Mucosa of stomach (tissue), 1 donor: ENCODE data around the gene AP2M1.
A peak's percentile ranks its signal among the peaks of the same experiment; 100 is the strongest.

Source experiments
- H3K27me3 ChIP-seq: one replicate; pipeline ENCODE4 v1.7.0; 2013; ENCODE audit warnings: mild to moderate bottlenecking, low read length; ENCODE audit not compliant: control insufficient read depth, insufficient read depth
- H3K36me3 ChIP-seq: one replicate; pipeline ENCODE4 v1.7.0; 2013; ENCODE audit warnings: low read length; ENCODE audit not compliant: control insufficient read depth, insufficient read depth
- H3K4me1 ChIP-seq: one replicate; pipeline ENCODE4 v1.7.0; 2013; ENCODE audit warnings: mild to moderate bottlenecking, low read length; ENCODE audit not compliant: control insufficient read depth, insufficient read depth
- H3K4me3 ChIP-seq: one replicate; pipeline ENCODE4 v1.7.0; 2013; ENCODE audit warnings: low read length
- H3K9ac ChIP-seq: one replicate; pipeline ENCODE4 v1.7.0; 2013; ENCODE audit warnings: mild to moderate bottlenecking, low read length, moderate library complexity
- H3K9me3 ChIP-seq: one replicate; pipeline ENCODE4 v1.7.0; 2013; ENCODE audit warnings: mild to moderate bottlenecking, low read length, moderate library complexity; ENCODE audit not compliant: control insufficient read depth
- donor health status: Pancreatic carcinoma.

AP2M1 gene

GRCh38 chr3:184186184-184186901, 11.7 kb downstream of the AP2M1 start, which contains the start of gene ABCF3:
Gene ABCF3 (plus strand): TSS chr3:184186199. CDS start chr3:184186208, 9 bp downstream.
- Histone ChIP-seq H3K4me1 (peaks cover 15% of the 10 kb centered on the region), H3K9me3 (no peaks in the 10 kb centered on the region), H3K36me3 (peaks cover 24% of the 10 kb centered on the region)

GRCh38 chr3:184186902-184187207, 12.2 kb downstream of the AP2M1 start:
- peak overlapping the region; percentile 70 for H3K9ac ChIP-seq
- H3K9me3 ChIP-seq: no peaks in the 10 kb centered on the region
- H3K27me3 ChIP-seq: no peaks in the 10 kb centered on the region
- peaks cover 19% of the 10 kb centered on the region for H3K36me3 ChIP-seq
- H3K4me3 ChIP-seq: peak overlapping the region; percentile 43
- peaks cover 15% of the 10 kb centered on the region for H3K4me1 ChIP-seq

More at GRCh38 chr3:184186184-184186901, 11.7 kb downstream of the AP2M1 start, which contains the start of gene ABCF3:
- no peaks in the 10 kb centered on the region for H3K27me3 ChIP-seq
- peak within 1 kb of the TSS; percentile 43 for H3K4me3 ChIP-seq
- H3K9ac ChIP-seq: peak within 1 kb of the TSS; percentile 70

GRCh38 chr3:184188080-184188479, 13.4 kb downstream of the AP2M1 start:
- H3K27me3 ChIP-seq: no peaks in the 10 kb centered on the region
- no peak overlapping the region for H3K9ac ChIP-seq
- peaks cover 15% of the 10 kb centered on the region for H3K4me1 ChIP-seq
- H3K36me3 ChIP-seq: peaks cover 12% of the 10 kb centered on the region
- H3K9me3 ChIP-seq: no peaks in the 10 kb centered on the region
- H3K4me3 ChIP-seq: no peak overlapping the region

GRCh38 chr3:184189421-184189820, 14.8 kb downstream of the AP2M1 start:
- Histone ChIP-seq H3K9me3 (no peaks in the 10 kb centered on the region), H3K4me3 (no peak overlapping the region), H3K27me3 (no peaks in the 10 kb centered on the region), H3K36me3 (peaks cover 19% of the 10 kb centered on the region), H3K9ac (no peak overlapping the region), H3K4me1 (peaks cover 15% of the 10 kb centered on the region)

GRCh38 chr3:184192889-184193288, 18.2 kb downstream of the AP2M1 start:
- H3K4me1 ChIP-seq: no peaks in the 10 kb centered on the region
- no peaks in the 10 kb centered on the region for H3K9me3 ChIP-seq
- H3K4me3 ChIP-seq: no peak overlapping the region
- no peaks in the 10 kb centered on the region for H3K27me3 ChIP-seq
- H3K36me3 ChIP-seq: peaks cover 19% of the 10 kb centered on the region
- H3K9ac ChIP-seq: no peak overlapping the region

- no peak overlapping the region for H3K4me3 ChIP-seq
- no peaks in the 10 kb centered on the region for H3K27me3 ChIP-seq
- H3K36me3 ChIP-seq: peaks cover 19% of the 10 kb centered on the region
- H3K4me1 ChIP-seq: no peaks in the 10 kb centered on the region
- H3K9me3 ChIP-seq: no peaks in the 10 kb centered on the region
- H3K9ac ChIP-seq: no peak overlapping the region
Observed at GRCh38 chr3:184193991-184194539, 19.4 kb downstream of the AP2M1 start.

GRCh38 chr3:184196536-184196935, 21.9 kb downstream of the AP2M1 start:
- H3K9ac ChIP-seq: no peak overlapping the region
- no peaks in the 10 kb centered on the region for H3K9me3 ChIP-seq
- H3K4me3 ChIP-seq: no peak overlapping the region
- peaks cover 12% of the 10 kb centered on the region for H3K36me3 ChIP-seq
- no peaks in the 10 kb centered on the region for H3K27me3 ChIP-seq
- H3K4me1 ChIP-seq: no peaks in the 10 kb centered on the region

GRCh38 chr3:184198509-184198908, 23.9 kb downstream of the AP2M1 start:
- H3K4me1 ChIP-seq: no peaks in the 10 kb centered on the region
- no peak overlapping the region for H3K9ac ChIP-seq
- peaks cover 4% of the 10 kb centered on the region for H3K36me3 ChIP-seq
- H3K4me3 ChIP-seq: no peak overlapping the region
- H3K27me3 ChIP-seq: no peaks in the 10 kb centered on the region
- no peaks in the 10 kb centered on the region for H3K9me3 ChIP-seq

- H3K4me3 ChIP-seq: no peak overlapping the region
- H3K27me3 ChIP-seq: peaks cover 1% of the 10 kb centered on the region
- H3K4me1 ChIP-seq: no peaks in the 10 kb centered on the region
- no peak overlapping the region for H3K9ac ChIP-seq
- H3K36me3 ChIP-seq: no peaks in the 10 kb centered on the region
- H3K9me3 ChIP-seq: no peaks in the 10 kb centered on the region
Observed at GRCh38 chr3:184200825-184201224, 26.2 kb downstream of the AP2M1 start.

- Histone ChIP-seq H3K27me3 (peaks cover 7% of the 10 kb centered on the region), H3K4me1 (no peaks in the 10 kb centered on the region), H3K36me3 (no peaks in the 10 kb centered on the region), H3K4me3 (no peak overlapping the region), H3K9me3 (no peaks in the 10 kb centered on the region), H3K9ac (no peak overlapping the region)
Observed at GRCh38 chr3:184203526-184203925, 28.9 kb downstream of the AP2M1 start.

GRCh38 chr3:184209146-184209923, 34.7 kb downstream of the AP2M1 start:
- H3K36me3 ChIP-seq: no peaks in the 10 kb centered on the region
- H3K9ac ChIP-seq: no peak overlapping the region
- H3K4me1 ChIP-seq: no peaks in the 10 kb centered on the region
- H3K27me3 ChIP-seq: peaks cover 7% of the 10 kb centered on the region
- no peak overlapping the region for H3K4me3 ChIP-seq
- no peaks in the 10 kb centered on the region for H3K9me3 ChIP-seq

- Histone ChIP-seq H3K9ac (no peak overlapping the region), H3K4me3 (no peak overlapping the region), H3K9me3 (no peaks in the 10 kb centered on the region), H3K27me3 (peaks cover under 1% of the 10 kb centered on the region), H3K4me1 (no peaks in the 10 kb centered on the region), H3K36me3 (no peaks in the 10 kb centered on the region)
Observed at GRCh38 chr3:184211297-184211696, 36.6 kb downstream of the AP2M1 start.
